Mesenchymal stem cell (in vitro differentiated cells and primary cell): ENCODE results near the gene CUZD1.

Experiments
- DNase-seq: peaks from one replicate; pipeline ENCODE4 v3.0.0-alpha.2; 2013
- H2AFZ ChIP-seq: one replicate; pipeline ENCODE4 v1.6.1; 2013; ENCODE audit warnings: low read depth, mild to moderate bottlenecking, control low read depth, inconsistent platforms, low read length, moderate library complexity
- H2AK5ac ChIP-seq: 2 replicates; pipeline ENCODE4 v1.6.1; 2013; ENCODE audit warnings: low read length, moderate library complexity, mild to moderate bottlenecking, inconsistent platforms; ENCODE audit not compliant: severe bottlenecking
- H2BK120ac ChIP-seq: one replicate; pipeline ENCODE4 v1.6.1; 2013; ENCODE audit warnings: low read depth, mild to moderate bottlenecking, inconsistent platforms, low read length, moderate library complexity
- H2BK12ac ChIP-seq, 2 experiments: one replicate each; pipeline ENCODE4 v1.6.1; 2013; ENCODE audit warnings: inconsistent platforms in 2 of 2, low read length in 2 of 2, mild to moderate bottlenecking in 2 of 2, moderate library complexity in 2 of 2, control low read depth in 1 of 2
- H2BK15ac ChIP-seq: one replicate; pipeline ENCODE4 v1.6.1; 2013; ENCODE audit warnings: mild to moderate bottlenecking, low read depth, inconsistent platforms; ENCODE audit not compliant: poor library complexity, severe bottlenecking
- H2BK5ac ChIP-seq: 2 replicates; pipeline ENCODE4 v1.6.1; 2013; ENCODE audit warnings: low read depth, mild to moderate bottlenecking, low read length, control low read depth, inconsistent platforms; ENCODE audit not compliant: poor library complexity, severe bottlenecking
- H3K14ac ChIP-seq, 2 experiments: one replicate each; pipeline ENCODE4 v1.6.1; 2013; ENCODE audit warnings: inconsistent platforms in 2 of 2, low read length in 2 of 2, control low read depth in 1 of 2, mild to moderate bottlenecking in 1 of 2, moderate library complexity in 1 of 2
- H3K18ac ChIP-seq, 2 experiments: one replicate each; pipeline ENCODE4 v1.6.1; 2013; ENCODE audit warnings: inconsistent platforms in 2 of 2, low read length in 2 of 2, control low read depth in 1 of 2, low read depth in 1 of 2, mild to moderate bottlenecking in 1 of 2
- H3K23ac ChIP-seq, 2 experiments: one replicate each; pipeline ENCODE4 v1.6.1; 2013; ENCODE audit warnings: inconsistent platforms in 2 of 2, low read length in 2 of 2, mild to moderate bottlenecking in 2 of 2, moderate library complexity in 2 of 2, control low read depth in 1 of 2
- H3K27ac ChIP-seq: 2 replicates; pipeline ENCODE4 v1.5.1; 2013; ENCODE audit warnings: mild to moderate bottlenecking, moderate library complexity, low read length, control low read depth, inconsistent platforms; ENCODE audit not compliant: poor library complexity, severe bottlenecking
- H3K27me3 ChIP-seq, 2 experiments: 2 replicates each; pipeline versions ENCODE4 v1.6.1 to v1.7.0; 2013; ENCODE audit warnings: low read length in 2 of 2, mild to moderate bottlenecking in 2 of 2, moderate library complexity in 2 of 2, control low read depth in 1 of 2, inconsistent platforms in 1 of 2; ENCODE audit not compliant: control insufficient read depth in 1 of 2, insufficient read depth in 1 of 2
- H3K36me3 ChIP-seq, 2 experiments: 2 replicates each; pipeline versions ENCODE4 v1.6.1 to v1.7.0; 2013; ENCODE audit warnings: low read length in 2 of 2, control low read depth in 1 of 2, inconsistent platforms in 1 of 2, low read depth in 1 of 2, mild to moderate bottlenecking in 1 of 2; ENCODE audit not compliant: insufficient read depth in 2 of 2, control insufficient read depth in 1 of 2
- H3K4ac ChIP-seq, 2 experiments: one replicate each; pipeline ENCODE4 v1.6.1; 2013; ENCODE audit warnings: inconsistent platforms in 2 of 2, low read length in 2 of 2, mild to moderate bottlenecking in 2 of 2, moderate library complexity in 2 of 2, control low read depth in 1 of 2, low read depth in 1 of 2
- H3K4me1 ChIP-seq: 2 replicates; pipeline ENCODE4 v1.6.1; 2013; ENCODE audit warnings: low read depth, low read length, control low read depth; ENCODE audit not compliant: control insufficient read depth, insufficient read depth
- H3K4me2 ChIP-seq: 2 replicates; pipeline ENCODE4 v1.6.1; 2013; ENCODE audit warnings: low read length, mild to moderate bottlenecking, inconsistent platforms; ENCODE audit not compliant: poor library complexity, severe bottlenecking
- H3K4me3 ChIP-seq, 2 experiments: 2 replicates each; pipeline versions ENCODE4 v1.5.1 to v1.7.0; 2013; ENCODE audit warnings: low read length in 2 of 2, mild to moderate bottlenecking in 2 of 2, control low read depth in 1 of 2, low read depth in 1 of 2; ENCODE audit not compliant: insufficient read depth in 1 of 2
- H3K79me1 ChIP-seq: replicated peaks from 2 replicates; pipeline ENCODE4 v1.6.1; 2013; ENCODE audit warnings: mild to moderate bottlenecking, control low read depth, low read length, inconsistent platforms; ENCODE audit not compliant: poor library complexity, severe bottlenecking
- H3K9ac ChIP-seq: 2 replicates; pipeline ENCODE4 v1.7.0; 2013; ENCODE audit warnings: mild to moderate bottlenecking, low read length, moderate library complexity
- H3K9me3 ChIP-seq: 2 replicates; pipeline ENCODE4 v1.7.0; 2013; ENCODE audit warnings: mild to moderate bottlenecking, low read length; ENCODE audit not compliant: control insufficient read depth
- H4K8ac ChIP-seq: one replicate; pipeline ENCODE4 v1.6.1; 2013; ENCODE audit warnings: inconsistent platforms, mild to moderate bottlenecking, low read length, moderate library complexity
- H4K91ac ChIP-seq: one replicate; pipeline ENCODE4 v1.6.1; 2013; ENCODE audit warnings: mild to moderate bottlenecking, low read length, inconsistent platforms
- WGBS: methylation state at CpG from one replicate; pipeline ENCODE4 v1.1.7; 2013; ENCODE audit warnings: mixed read lengths; 5-methylcytosine and 5-hydroxymethylcytosine counted together

The CUZD1 gene

DNA sequence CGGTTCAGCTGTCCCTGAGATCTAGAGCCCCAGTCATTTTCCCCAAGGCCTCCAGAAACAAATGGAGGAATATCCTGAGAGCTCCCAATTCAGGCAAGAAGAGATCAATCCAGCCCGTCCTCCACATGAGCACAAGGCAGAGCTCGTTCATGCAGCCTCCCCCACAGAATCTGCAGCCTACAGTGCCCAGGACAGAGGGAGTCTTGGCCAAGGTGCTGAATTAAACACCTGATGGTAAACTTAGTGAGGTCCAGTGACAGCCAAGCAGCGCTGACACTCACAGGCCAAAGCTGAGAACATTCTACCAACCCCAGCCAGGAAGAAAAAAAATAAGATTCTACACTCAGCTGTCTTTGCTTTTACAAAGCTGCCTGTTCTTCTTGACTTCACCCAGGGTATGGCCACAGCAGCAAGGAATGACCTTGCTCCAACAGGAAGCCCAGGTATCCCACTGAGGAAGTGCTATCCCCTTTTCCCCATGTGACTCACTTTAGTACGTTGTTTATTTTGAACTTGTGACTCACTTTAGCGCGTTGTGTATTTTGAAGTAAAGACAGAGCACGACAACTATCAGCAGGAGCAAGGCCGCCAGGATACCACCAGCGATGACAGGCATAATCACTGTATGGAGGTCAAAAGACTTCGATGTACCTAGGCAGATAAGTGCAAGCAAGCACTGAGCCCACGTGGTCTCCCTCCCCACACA lies 4.4 kb upstream of the CUZD1 start:
- no peak overlapping the region for H3K18ac ChIP-seq
- H2BK15ac ChIP-seq = no peak overlapping the region
- no peak overlapping the region for H4K8ac ChIP-seq
- no peaks in the 10 kb centered on the region for H3K79me1 ChIP-seq
- no peak overlapping the region for H3K9ac ChIP-seq
- no peaks in the 10 kb centered on the region for H3K9me3 ChIP-seq
- WGBS = 47% methylated on average over 12 of the region's 12 CpGs
- H3K4me3 ChIP-seq = no peak overlapping the region
- no peak overlapping the region for H3K4ac ChIP-seq
- peaks cover 20% of the 10 kb centered on the region for H3K4me1 ChIP-seq
- no peak overlapping the region for H3K23ac ChIP-seq
- no peak overlapping the region for H3K14ac ChIP-seq
- no peak overlapping the region for H2AK5ac ChIP-seq
- H2AFZ ChIP-seq = no peak overlapping the region
- peak; percentile 61 for DNase-seq
- H3K36me3 ChIP-seq = peaks cover 0 to 16% of the 10 kb centered on the region in 2 experiments
- H4K91ac ChIP-seq = no peak overlapping the region
- no peak overlapping the region for H3K4me2 ChIP-seq
- no peaks in the 10 kb centered on the region for H3K27me3 ChIP-seq
- H2BK120ac ChIP-seq = no peak overlapping the region
- H2BK12ac ChIP-seq = no peak overlapping the region
- no peak overlapping the region for H3K27ac ChIP-seq
- H2BK5ac ChIP-seq = no peak overlapping the region

- Histone ChIP-seq H3K79me1 (no peaks in the 10 kb centered on the region), H2BK12ac (no peak overlapping the region), H3K14ac (no peak overlapping the region), H2AK5ac (no peak overlapping the region), H3K9me3 (no peaks in the 10 kb centered on the region), H2BK5ac (no peak overlapping the region), H2BK120ac (no peak overlapping the region), H2AFZ (no peak overlapping the region), H3K27ac (no peak overlapping the region), H3K4me3 (no peak overlapping the region), H3K4ac (no peak overlapping the region), H3K9ac (no peak overlapping the region), H3K18ac (no peak overlapping the region), H3K23ac (no peak overlapping the region), H3K4me2 (no peak overlapping the region), H2BK15ac (no peak overlapping the region), H4K8ac (no peak overlapping the region), H3K4me1 (peaks cover 17% of the 10 kb centered on the region), H4K91ac (no peak overlapping the region), H3K36me3 (peaks cover 0 to 16% of the 10 kb centered on the region in 2 experiments), H3K27me3 (no peaks in the 10 kb centered on the region)
- 88% methylated on average over 2 of the region's 2 CpGs for WGBS
- DNase-seq = no peak
Measured at GRCh38 chr10:122849090-122849489, 3.4 kb upstream of the CUZD1 start.

GRCh38 chr10:122847782-122848604 lies 2.3 kb upstream of the CUZD1 start:
- no peak overlapping the region for H3K14ac ChIP-seq
- H3K27me3 ChIP-seq = no peaks in the 10 kb centered on the region
- H3K4me3 ChIP-seq = no peak overlapping the region
- no peak overlapping the region for H3K18ac ChIP-seq
- no peak overlapping the region for H3K4me2 ChIP-seq
- no peaks in the 10 kb centered on the region for H3K79me1 ChIP-seq
- no peak overlapping the region for H3K23ac ChIP-seq
- no peak overlapping the region for H4K91ac ChIP-seq
- H3K4ac ChIP-seq = no peak overlapping the region
- no peak overlapping the region for H2BK120ac ChIP-seq
- no peak overlapping the region for H2AFZ ChIP-seq
- no peak for DNase-seq
- no peak overlapping the region for H3K27ac ChIP-seq
- H2AK5ac ChIP-seq = no peak overlapping the region
- 86% methylated on average over 11 of the region's 12 CpGs for WGBS
- no peaks in the 10 kb centered on the region for H3K9me3 ChIP-seq
- H3K36me3 ChIP-seq = peaks cover 0 to 19% of the 10 kb centered on the region in 2 experiments
- H4K8ac ChIP-seq = no peak overlapping the region
- no peak overlapping the region for H2BK5ac ChIP-seq
- H2BK15ac ChIP-seq = no peak overlapping the region
- no peak overlapping the region for H2BK12ac ChIP-seq
- H3K4me1 ChIP-seq = peaks cover 15% of the 10 kb centered on the region
- no peak overlapping the region for H3K9ac ChIP-seq

GRCh38 chr10:122844146-122844545 lies 1.5 kb downstream of the CUZD1 start:
- H2BK12ac ChIP-seq = no peak overlapping the region
- no peak overlapping the region for H2BK5ac ChIP-seq
- DNase-seq = no peak
- H4K8ac ChIP-seq = no peak overlapping the region
- no peaks in the 10 kb centered on the region for H3K27me3 ChIP-seq
- H2BK15ac ChIP-seq = no peak overlapping the region
- no peak overlapping the region for H3K4me3 ChIP-seq
- H3K9ac ChIP-seq = no peak overlapping the region
- no peak overlapping the region for H3K4me2 ChIP-seq
- H3K27ac ChIP-seq = no peak overlapping the region
- peaks cover 6% of the 10 kb centered on the region for H3K4me1 ChIP-seq
- H3K23ac ChIP-seq = no peak overlapping the region
- H2AK5ac ChIP-seq = no peak overlapping the region
- no peak overlapping the region for H3K18ac ChIP-seq
- no peak overlapping the region for H3K4ac ChIP-seq
- H2BK120ac ChIP-seq = no peak overlapping the region
- peaks cover 0 to 22% of the 10 kb centered on the region in 2 experiments for H3K36me3 ChIP-seq
- H2AFZ ChIP-seq = no peak overlapping the region
- no peak overlapping the region for H4K91ac ChIP-seq
- no peak overlapping the region for H3K14ac ChIP-seq
- peaks cover 4% of the 10 kb centered on the region for H3K9me3 ChIP-seq
- WGBS = 77% methylated on average over 4 of the region's 4 CpGs
- H3K79me1 ChIP-seq = no peaks in the 10 kb centered on the region
